HG02943 (cell line): ENCODE data around the gene CALML5.

Experiments used
- ATAC-seq: cut with Tn5 transposase; IDR thresholded peaks from one replicate; pipeline ENCODE4 v1.9.1; 2021; ENCODE audit warnings: mild to moderate bottlenecking, low read depth, moderate library complexity; ENCODE audit not compliant: unreplicated experiment

The CALML5 gene, protein sequence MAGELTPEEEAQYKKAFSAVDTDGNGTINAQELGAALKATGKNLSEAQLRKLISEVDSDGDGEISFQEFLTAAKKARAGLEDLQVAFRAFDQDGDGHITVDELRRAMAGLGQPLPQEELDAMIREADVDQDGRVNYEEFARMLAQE

DNA sequence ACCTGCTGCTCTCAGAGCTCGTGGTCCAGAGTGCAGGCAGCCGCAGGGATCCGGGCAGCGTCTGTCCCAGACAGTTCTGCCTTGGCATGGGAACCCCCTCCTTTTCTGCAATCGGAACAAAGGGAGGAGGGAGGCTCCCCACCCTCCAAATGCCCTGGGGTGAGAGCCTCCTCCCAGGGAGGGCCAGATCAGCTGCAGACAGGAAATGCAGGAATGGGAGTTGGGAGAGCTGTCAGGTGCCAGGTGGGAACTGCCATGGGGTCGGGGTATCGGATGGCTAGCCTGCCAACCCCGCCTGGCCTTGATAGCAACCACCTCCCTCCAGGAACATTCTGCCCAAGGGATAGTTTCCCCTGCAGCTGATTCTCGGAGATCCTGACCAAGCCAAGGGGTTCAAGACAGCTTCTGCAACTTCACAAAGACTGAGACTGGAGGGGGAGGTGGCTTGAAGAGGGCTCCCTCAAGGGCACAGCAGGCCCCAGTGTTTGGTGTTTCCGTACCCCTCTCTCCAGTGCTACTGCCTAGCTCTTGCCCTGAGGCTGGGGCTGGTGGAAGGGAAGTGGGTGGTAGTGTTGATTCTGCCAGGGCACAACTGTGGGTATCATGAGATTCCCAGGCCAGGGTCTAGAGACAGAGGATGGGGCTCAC lies at the start of gene CALML5:
Gene CALML5, minus strand, starts transcription at position 78 of the 648 bp plus-strand sequence. CDS start 132 bp downstream, outside the sequence.
- ATAC-seq = no peak

DNA sequence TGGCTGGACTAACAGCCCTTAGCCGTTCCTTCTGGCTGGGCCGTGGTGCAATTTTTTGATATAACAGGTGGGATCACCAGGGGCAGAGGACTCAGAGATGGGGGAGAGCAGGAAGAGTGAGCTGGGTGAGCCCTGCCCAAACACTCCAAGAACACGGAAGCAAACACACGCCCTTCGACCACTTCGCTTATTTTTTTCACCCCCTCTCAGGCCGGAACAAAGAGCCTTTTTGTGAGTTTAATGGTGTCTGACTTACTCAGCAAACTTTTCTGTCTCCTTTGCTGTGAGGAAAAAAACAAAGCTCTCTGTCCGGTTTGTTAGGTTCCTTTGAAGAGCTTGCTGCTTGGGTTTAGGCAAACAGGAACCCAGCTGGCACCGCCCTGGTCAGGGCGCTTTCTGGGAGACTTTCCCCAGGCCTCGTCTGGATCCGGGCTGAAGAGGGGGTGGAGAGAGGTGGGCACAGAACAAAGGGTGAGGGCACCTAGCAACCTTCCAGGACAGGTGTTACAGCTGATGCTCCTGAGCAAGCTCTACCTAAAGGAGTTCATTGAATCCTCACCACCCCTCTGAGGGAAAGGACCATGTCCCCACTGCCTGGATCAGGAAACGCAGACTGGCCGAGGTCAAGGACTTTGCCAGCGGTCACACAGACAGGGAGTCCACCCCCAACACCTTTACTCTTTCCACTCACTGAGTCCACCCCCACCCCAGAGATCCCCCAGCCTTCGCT lies 48.7 kb upstream of the CALML5 start:
- ATAC-seq = no peak

DNA sequence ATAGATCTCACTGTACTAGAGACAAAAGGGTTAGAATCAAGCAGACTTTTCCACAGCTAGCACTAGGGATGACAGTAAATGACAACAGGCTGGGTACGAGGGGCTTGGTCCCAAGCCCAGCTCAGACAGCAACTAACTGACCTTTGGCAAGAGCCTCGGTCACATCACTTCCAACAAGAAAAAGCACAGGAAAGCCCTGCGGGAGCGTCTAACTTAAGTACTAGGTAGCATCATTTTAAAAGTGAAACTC lies 48.2 kb upstream of the CALML5 start:
- ATAC-seq = no peak

DNA sequence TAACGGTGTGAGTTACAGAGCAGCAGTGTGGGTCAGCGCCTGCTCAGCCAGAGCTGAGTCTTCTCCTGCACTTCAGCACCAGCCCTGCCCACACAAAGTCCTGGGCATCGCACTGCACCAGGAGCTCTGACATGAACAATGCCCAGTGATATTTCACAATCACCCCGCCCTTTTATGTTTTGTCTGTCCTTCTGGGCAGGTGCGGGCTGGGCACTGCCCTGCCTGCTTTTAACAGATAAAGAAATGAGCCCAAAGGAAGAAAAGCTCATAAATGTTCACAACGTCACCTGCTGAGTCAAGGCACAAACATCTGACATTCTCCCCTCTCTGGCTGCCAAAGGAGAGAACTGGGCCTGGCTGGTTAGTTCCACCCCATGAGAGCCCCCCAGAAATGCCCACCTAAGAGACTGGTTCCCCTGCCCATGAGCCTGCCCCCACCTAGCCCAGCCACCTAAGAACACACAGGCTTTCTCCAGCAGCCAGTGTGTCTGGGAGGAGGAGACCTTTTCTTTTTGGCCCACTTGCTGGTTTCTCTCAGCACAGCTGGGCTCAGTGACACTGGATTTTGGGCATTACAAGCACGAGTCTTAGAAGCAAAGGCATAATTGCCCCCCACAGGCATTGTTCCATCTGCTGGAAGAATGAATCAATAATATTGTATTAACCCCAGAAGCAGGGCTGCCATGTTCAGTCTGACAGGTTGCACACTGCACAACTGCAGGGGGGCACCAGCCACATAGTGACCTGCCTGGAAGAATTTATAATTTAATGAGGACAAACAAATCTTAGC lies 47.7 kb upstream of the CALML5 start:
- ATAC-seq = no peak

DNA sequence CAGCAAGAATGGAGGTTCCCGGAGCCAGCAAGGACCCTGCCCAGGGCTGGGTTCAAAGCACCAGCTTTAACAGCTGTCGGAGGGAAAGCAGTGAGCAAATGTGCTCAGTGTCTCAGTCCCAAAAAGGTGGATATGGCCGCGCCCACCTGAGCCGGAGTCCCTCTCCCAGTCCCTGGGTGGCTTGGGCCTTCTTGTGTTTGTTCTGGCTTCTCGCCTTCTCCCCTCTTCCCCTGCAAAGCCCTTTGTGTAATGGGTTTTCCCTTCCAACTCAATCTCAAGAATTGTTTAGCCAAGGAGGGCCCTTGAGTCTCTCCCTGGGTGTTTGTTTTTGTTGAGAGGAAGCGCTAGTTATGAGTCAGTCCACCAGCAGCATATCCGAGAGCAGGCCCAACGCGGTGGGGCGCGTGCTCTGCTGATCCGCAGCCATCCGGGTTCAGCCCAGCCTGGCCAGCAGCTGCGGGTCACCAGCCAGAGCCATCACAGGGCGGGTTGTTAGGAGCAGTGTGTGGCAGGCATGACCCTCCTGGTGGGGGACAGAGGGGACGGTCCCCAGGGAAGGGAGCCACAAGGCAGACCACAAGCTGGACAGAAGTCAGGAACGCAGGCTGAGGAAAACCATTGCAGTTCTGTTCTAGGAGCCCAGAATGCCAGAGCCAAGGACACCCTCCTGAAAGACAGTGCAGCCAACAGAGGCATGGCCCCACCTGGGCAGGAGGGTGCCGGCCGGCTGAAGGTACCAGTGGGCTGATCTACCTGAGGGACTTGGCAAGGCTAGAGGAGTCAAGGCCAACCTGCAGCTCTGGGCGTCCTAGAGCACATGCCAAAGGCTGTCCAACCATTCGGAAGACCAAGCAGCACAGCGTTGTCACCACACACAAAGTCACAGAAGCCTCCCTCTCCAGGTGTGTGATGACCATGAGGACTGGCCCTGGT lies 46.7 kb upstream of the CALML5 start:
- no peak for ATAC-seq

DNA sequence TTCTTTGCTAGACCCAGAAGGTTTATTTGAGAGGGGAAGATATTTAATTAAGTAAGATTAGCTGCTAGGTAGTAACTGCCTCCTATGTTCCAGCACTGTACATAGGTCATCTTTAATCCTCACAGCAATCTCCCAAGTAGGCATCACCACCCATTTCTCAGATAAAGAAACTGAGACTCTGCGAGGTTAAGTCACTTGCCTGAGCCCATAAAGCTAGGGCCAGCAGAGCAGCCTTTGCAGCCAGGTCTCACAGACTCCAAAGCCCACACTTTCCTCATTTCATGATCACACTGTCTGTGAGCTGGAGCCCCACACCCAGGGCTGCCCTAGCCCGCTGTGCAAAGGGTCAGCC lies 46.0 kb upstream of the CALML5 start:
- ATAC-seq = no peak

DNA sequence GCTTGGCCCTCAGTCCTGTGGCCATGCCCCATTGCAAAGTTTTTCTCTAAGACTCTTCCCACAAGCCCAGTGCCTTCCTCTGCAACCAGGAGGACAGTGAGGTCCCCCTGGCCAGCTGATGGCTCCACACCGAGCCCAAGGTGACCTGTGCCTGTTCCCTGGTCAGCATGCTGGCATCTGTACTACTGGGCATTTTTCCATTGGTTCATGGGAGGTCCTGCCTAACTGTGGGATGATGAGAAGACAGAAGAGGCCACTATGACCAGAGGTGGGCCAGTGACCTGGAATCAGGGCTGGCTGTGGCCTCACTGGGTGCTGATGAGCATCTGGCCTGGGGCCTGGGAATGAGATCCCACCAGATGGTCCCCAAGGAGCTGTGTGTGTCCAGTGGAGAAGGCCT lies 45.6 kb upstream of the CALML5 start:
- no peak for ATAC-seq

DNA sequence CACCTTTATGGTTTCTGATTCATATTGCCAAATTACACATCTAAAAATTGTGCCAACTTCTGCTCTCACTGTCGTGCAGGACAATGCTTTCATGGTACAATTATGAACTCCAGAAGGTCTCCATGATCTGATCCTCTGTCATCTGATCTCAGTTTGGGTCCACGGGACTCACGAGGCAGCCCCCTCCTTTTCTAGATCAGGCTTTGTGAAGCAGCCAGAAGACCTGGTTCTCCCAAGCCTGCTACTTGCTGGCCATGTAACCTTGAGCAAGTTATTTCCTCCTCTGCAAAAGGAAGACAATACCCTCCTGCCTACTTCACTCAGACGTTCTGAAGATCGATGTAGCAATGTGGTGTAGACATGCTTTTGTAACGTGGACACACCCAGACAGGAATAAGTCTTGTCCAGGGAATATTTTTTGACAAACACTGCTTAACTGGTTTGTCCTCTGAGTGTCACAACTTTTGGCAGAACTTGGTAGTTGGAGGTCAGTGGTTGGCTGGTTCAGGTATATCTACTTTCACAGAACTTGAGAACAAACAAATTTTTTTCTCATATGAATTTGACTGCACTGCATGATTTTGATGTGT lies 44.9 kb upstream of the CALML5 start:
- no peak for ATAC-seq

DNA sequence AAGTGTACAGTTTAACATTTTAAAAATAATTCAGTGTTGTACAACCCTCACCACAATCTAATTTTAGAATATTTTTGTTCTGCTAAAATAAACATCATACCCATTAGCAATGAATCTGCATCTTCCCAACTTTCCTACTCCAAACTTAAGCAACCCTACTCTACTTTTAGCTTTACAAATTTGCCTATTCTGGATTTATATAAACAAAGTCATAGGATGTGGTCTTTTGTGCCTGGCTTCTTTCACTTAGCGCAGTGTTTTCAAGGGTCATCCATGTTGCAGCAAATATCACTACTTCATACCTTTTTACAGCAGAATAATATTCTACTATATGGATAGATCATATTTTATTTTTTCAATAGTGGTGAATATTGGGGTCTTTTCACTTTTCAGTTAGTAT lies 44.3 kb upstream of the CALML5 start:
- no peak for ATAC-seq

DNA sequence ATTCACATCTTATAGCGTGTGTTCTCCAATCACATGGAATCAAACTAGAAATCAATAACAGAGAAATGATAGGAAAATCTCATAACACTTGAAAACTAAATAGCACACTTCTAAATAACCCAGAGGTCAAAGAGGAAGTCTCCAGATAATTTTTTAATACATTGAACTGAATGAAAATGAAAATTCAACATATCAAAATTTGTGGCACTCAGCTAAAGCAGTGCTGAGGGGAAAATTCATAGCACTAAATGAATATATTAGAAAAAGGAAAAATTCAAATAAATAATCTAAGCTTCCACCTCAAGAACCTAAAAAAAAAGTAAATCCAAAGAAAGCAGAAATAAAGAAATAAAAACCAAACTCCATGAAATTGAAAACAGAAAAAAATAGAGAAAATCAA lies 42.7 kb upstream of the CALML5 start:
- no peak for ATAC-seq

DNA sequence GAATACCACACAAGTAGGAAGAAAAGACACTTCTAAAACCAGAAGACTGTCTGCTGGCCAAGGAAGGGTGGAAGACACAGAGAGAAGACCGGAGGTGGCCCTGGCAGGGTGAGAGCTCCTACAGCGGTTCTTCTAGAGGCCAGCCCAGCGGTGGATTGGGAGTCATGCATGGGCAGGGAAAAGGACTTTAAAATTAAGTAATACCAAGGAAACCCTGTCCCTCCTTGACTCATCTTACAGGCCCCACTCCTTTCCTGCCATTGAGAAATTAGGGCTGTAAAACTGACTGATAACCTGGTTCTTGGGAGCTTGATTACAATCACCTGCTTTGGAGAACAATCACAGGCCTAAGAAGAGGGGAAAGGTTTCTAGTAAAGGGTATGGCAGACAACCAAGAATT lies 41.5 kb upstream of the CALML5 start:
- ATAC-seq = no peak

DNA sequence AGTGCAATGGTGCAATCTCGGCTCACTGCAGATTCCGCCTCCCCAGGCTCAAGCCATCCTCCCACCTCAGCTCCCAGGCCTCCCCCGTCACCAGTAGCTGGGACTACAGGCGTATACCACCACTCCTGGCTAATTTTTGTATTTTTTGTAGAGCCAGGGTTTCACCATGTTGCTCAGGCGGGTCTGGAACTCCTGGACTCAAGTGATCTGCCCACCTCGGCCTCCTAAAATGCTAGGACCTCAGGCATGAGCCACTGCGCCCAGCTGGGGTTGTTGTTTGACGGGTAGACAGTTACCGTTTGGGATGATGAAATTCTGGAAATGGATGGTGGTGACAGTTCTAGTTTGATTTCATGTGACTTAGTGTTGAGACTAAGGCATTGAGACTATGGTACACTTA lies 40.7 kb upstream of the CALML5 start:
- no peak for ATAC-seq

DNA sequence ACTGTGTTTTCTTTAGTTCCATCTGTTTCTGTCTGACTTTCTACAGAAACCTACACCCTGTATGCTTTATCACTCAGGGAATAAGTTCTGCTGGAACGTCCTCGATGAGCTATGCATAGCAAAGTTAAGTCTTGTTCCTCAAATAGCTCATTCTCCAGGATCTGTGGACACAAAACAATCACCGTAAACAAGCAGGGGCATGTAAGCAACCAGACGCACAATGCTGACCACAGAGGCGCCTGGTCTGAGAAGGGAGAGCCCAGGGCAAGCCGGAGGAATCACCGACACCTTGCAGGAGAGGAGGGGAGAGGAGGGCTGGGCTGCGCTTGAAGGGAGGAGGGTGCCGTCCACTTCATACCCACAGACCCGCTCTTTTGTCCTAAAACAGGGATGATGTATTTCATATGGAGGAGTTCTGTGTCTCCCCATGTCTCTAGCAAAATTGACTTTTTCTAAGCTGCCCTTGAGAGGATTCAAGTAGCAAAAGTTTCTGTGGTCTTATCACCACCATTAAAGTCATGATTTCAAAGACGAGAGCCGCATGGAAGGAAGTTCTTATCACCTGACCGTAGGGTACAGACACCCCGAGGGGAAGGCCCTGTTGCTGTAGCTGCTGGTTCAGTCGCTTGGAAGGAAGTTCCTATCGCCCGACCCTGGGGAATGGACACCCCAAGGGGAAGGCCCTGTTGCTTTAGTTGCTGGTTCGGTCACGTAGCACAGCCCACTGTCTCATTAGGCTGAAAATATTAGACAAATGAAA lies 39.7 kb upstream of the CALML5 start:
- no peak for ATAC-seq

DNA sequence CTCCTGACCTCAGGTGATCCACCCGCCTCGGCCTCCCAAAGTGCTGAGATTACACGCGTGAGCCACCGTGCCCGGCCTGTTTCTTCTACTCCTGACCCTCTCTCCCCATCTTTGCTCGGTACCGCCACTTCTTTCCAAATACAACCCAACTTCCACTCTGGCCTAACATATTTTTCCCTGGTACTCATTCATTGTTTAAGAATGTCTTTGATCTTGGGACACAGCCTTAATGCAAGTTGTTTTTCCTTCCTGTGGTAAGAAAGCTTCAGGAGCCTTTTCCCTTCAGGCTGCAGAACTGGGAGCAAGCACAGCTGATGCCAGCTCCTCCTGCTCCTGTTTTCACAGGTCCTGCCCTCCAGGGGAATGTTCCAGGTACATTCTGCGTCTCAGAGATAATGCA lies 39.1 kb upstream of the CALML5 start:
- ATAC-seq = no peak

DNA sequence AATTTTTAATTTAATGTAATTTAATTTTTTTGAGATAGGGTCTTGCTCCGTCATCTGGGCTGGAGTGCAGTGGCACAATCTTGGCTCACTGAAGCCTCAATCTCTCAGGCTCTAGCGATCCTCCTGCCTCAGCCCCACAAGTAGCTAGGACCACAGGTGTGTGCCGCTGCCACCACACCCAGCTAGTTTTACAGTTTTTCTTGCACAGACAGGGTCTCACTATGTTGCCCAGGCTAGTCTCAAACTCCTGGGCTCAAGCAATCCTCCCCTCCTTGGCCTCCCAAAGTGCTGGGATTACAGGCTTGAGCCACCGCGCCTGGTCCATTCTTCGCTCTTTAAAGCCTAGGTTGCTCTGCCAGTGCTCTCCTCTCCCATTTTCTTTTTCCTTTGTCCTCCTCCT lies 38.3 kb upstream of the CALML5 start:
- ATAC-seq = no peak

DNA sequence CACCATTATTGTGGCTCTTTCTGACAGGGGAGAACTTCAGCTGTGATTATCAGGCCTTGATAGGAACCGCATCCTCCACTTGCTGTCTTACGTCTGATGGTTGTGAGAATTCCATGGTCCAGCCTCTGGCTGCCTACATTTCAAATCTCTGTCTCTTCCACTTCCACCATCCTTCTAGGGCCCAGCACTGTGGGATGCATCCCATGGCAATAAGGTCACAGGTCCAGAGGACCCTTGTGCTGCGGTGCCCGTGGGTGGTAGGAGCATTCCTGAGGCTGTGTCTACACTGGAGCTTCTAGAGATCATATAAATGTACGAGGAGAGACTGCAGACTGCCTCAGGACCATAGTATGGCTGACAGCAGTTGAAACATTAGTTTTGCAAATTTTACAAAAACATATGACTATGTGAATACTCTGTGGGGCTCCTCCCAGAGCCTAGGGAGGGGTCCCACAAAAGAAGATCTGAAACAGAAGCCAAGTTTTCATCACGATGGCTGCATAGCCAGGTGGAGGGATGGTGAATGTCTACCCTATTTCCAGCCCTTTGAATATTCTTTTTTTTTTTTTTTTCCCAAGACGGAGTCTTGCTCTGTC lies 37.2 kb upstream of the CALML5 start:
- ATAC-seq = no peak

DNA sequence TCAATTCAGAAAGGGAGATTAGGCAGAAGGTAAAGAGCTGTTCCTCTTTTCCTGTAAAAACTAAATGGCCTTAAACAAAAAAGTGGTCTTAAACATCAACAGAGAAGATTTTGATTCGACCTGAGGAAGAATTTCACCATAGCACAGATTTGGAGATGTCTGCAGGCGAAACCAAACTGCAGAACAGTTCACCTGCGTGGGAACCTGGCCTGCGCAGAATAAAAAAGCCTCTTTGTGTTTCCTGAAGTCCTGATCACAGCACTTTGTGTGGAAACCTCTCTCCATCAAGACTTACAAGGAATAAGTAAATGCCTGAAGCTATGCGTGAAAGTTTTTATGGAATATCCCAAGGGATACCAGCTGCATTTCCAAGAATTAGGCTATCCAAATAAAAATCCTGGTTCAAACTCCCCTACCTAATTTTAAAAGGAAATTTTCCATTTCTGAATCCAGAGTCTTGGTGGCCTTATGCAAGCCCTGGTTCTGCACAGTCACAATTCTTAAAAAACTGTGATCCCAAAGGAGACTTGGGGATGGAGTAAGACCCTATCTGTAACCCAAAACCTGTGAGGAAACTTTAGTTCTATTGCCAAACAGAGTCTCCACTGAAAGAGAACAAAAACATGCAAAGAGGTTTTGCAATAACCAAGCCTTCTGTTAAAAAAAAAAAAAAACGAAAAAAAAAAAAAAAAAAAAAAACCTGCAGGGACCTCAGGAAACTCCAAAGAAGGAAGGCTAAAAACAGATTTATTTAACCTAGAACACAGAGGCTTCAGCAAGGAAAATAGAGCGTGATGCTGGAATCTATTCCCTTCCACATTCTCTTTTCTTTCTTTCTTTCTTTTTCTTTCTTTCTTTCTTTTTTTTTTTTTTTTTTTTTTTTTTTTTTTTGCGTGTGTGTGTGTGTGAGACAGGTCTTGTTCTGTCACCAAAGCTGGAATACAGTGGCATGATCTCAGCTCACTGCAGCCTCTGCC lies 35.8 kb upstream of the CALML5 start:
- no peak for ATAC-seq
